ENCODE results near the gene RPRML.
"Not testable (repeated sequence)": the region's sequence is repeated elsewhere in the genome, so short reads cannot be mapped to it uniquely, and the experiment has no call there.

Gene RPRML

DNA sequence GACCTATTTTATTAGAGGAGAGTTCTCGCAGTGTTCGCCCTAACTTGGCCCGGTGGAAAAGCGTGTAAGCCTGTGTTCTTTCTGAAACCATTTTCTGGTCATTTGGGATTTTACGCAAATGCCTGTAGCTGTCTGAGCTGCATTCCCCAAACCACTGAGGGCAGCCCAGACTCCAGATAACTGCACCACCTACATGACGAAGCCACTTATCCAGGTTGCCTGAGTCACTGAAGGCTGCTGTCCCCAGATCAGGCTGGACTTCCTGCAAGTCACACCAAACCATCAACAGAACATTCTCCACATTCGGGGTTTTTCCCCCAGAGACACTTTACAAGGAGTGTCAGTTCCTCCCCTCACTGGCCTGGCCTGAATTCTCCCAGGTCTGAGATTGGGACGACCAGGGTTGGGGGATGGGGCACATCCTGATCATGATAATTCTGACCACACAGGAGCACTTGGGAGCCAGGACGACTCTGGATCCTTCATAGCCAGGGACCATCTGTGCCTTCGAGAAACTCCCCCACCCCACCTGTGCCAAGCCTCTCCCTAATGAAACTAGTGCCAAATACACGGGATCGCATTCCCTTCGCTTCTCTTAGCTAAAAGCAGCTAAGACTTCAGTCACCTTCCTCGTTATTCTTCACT is 2.3 kb downstream of the RPRML start:
- DNase-seq (ENCODE audit: low spot score): peak; percentile 62

GRCh38 chr17:46975287-46975686 is 3.8 kb downstream of the RPRML start:
- no peak for DNase-seq (ENCODE audit: low spot score)

- no peak for DNase-seq (ENCODE audit: low spot score)
Observed at GRCh38 chr17:46974086-46974485, 5.0 kb downstream of the RPRML start.

DNA sequence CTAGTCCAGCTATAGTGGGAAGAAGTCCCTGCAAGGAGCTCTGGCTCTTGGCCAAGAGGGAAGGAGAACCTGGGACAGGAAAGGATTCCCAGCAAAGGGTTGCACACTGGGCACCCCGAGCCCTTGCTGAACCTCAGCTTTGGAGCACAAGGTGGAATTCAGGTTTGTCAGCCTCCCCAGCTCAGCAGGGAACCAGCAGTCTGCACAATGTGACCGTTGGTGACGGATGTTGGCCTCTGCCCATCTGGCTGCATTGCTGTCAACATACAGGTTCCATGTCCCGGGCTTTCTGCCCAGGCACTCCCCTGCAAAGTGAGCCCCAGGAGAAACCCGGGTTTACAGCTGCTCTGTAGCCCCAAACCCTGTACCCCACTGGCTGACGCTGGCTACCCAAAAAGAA is 6.7 kb downstream of the RPRML start:
- no peak for DNase-seq (ENCODE audit: low spot score)

- DNase-seq (ENCODE audit: low spot score): no peak
Observed at GRCh38 chr17:46971647-46972300, 7.3 kb downstream of the RPRML start.

DNA sequence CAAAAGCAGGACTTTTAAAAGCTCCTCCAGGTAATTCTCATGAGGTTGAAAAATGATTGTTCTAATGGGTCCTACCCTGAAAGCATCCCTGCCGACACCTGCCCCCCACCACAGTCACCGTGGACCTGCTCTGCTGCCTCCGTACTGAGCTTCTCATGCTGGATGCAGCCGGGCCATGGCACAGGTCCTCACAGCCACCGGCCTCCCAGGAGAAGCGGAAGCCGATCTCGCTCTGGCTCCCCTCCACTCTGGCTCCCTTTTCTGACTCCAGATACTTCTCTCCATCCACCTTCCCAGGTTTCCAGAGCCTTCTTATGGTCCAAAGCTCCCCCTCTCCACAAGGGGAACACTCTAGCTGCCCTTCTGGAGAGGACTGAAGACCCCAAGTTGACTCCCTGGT is 10.2 kb downstream of the RPRML start:
- DNase-seq (ENCODE audit: low spot score): no peak

GRCh38 chr17:46968224-46968834 is 10.7 kb downstream of the RPRML start:
- DNase-seq (ENCODE audit: low spot score): no peak

- DNase-seq (ENCODE audit: low spot score): peak; percentile 71
Observed at GRCh38 chr17:46964315-46965265, 14.5 kb downstream of the RPRML start.

GRCh38 chr17:46963571-46963970 is 15.5 kb downstream of the RPRML start:
- DNase-seq (ENCODE audit: low spot score): no peak

GRCh38 chr17:46962374-46962790 is 16.7 kb downstream of the RPRML start:
- DNase-seq (ENCODE audit: low spot score): no peak

- no peak for DNase-seq (ENCODE audit: low spot score)
Observed at GRCh38 chr17:46960152-46960551, 18.9 kb downstream of the RPRML start.

DNA sequence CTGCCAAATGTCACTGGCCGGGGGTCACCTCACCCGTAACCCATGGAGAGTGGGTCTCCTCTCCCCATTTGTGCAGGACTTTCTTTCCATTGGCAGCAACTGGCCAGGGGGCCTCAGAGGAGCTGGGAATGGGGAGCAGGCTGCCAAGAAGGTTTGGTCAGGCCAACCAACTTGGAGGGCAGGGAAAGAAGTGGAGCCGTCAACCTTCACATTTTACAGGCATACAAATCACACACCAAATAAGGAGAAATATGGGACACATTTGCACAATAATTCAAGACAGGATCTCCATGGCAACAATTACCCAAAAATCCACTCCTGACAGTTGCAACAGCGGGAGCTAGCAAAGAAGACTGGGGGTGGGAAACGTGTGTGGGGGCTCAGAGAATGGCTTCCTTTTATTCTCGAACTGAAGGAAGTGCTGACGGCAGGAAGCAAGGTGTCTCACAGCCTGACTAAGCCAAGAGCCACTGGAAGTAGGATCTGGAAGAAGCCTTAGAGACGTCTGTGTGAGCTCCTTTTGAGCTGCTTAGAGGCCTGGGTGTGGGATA is 20.9 kb downstream of the RPRML start:
- DNase-seq (ENCODE audit: low spot score): peak; percentile 33

DNA sequence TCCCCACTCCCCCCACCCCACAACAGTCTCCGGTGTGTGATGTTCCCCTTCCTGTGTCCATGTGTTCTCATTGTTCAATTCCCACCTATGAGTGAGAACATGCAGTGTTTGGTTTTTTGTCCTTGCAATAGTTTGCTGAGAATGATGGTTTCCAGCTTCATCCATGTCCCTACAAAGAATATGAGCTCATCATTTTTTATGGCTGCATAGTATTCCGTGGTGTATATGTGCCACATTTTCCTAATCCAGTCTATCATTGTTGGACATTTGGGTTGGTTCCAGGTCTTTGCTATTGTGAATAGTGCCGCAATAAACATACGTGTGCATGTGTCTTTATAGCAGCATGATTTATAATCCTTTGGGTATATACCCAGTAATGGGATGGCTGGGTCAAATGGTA is 25.9 kb downstream of the RPRML start:
- not testable (repeated sequence) for DNase-seq (ENCODE audit: low spot score)

- peak; percentile 44 for DNase-seq (ENCODE audit: low spot score)
Observed at GRCh38 chr17:46952115-46952514, 26.9 kb downstream of the RPRML start.

- no peak for DNase-seq (ENCODE audit: low spot score)
Observed at GRCh38 chr17:46951706-46952105, 27.3 kb downstream of the RPRML start.

GRCh38 chr17:46950997-46951621 is 27.9 kb downstream of the RPRML start:
- DNase-seq (ENCODE audit: low spot score): peak; percentile 61

DNA sequence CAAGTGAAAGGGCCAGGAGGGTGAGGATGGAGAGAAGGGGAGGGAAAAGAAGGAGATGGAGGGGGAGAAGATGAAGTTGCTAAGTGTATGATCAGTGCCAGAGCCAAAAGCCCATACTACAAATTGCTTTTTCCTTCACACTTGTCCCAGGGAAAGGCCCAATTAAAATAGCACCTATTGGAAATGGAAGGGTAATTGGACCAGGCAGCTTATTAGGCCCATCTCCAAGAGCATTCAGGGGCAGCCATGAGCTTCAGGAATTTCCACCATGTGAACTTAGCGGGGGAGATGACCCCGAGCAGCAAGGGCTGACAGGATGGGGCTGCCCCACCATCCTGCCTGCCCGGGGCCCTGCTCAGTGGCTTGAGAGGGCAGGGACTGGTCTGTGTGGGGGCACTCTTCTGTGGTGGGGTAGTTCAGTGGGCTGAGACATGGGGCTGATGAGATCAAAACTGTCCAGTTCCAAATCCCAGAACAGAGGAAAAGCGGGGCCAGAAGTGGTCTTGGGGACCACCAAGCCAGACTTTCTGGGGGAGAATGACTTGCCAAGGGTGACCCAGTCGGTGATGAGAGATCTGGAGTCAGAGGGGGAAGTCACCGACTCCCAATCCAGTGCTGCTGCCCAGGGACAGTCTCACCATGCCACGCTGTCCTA is 28.6 kb downstream of the RPRML start:
- peak; percentile 47 for DNase-seq (ENCODE audit: low spot score)

GRCh38 chr17:46949291-46950174 is 29.5 kb downstream of the RPRML start:
- peak; percentile 36 for DNase-seq (ENCODE audit: low spot score)

DNA sequence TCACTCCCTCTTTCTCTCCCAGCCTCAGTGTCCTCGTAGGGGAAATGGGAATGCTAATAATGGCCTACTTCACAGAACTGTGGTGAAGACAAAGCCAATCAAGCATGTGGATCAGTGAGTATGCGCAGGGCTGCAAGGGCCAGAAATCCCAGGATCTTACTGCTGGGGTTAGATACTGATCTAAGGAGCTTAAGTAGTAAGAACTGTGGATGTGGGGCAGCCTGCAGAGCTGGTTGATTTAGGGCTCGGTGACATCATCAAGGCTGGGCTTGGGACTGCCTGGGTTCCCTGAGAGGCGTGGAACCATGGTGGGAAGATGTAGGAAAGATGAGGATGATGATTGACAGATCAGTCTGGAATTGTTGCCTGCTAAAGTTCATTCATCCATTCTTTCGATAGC is 30.5 kb downstream of the RPRML start:
- DNase-seq (ENCODE audit: low spot score): peak; percentile 38

DNA sequence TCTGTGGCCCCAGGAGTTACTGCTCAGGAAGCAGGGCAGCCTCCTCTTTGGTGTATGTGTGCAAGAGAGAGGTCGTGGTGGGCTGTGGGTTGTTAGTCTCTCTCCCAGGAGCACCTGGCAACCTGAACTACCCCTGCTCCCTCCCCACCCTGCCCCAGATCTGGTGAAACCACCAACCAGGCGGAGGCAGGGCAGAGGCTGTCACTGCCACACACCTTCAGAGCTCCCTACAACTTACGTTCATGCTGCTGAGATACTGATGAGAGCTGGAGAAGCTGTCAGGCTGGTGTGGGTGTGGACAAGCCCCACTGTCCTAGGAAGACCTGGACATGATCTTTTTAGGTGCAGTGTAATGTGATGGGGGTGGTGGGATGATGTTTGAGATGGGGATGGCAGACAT is 31.8 kb downstream of the RPRML start:
- DNase-seq (ENCODE audit: low spot score): peak; percentile 36
